Prostate gland (tissue), 2 donors: Measurements from ENCODE around the gene MYO5A.

ENCODE experiments used
- CTCF ChIP-seq, 4 experiments: fragments of 200-600 bp in 2 of 4; fragments of 450-650 bp in 2 of 4; sonication (generic) in 2 of 4; IDR thresholded peaks; 1 replicate in 3 of 4; 2 replicates in 1 of 4; pipeline ENCODE4 v1.5.1; 2016 to 2019; ENCODE audit warnings: antibody characterized with exemption in 4 of 4, mild to moderate bottlenecking in 2 of 4, moderate library complexity in 2 of 4
- POLR2AphosphoS5 ChIP-seq: sonication (generic); formaldehyde crosslinking; IDR thresholded peaks from one replicate; pipeline ENCODE4 v1.6.1; 2017; ENCODE audit warnings: antibody characterized with exemption

GRCh38 chr15:52360229-52361203 is 168.2 kb downstream of the MYO5A start:
- TF ChIP-seq POLR2AphosphoS5 (no peak), CTCF (IDR thresholded peaks at IDR 0.05) (no peak)
